ENCODE measurements around the gene MAP3K21.

Gene MAP3K21

GRCh38 chr1:233381806-233382205, 54.3 kb downstream of the MAP3K21 start:
- Histone ChIP-seq H3K36me3 (ENCODE audit: control insufficient read depth, insufficient read depth, low read length) (no peaks in the 10 kb centered on the region), H3K9me3 (ENCODE audit: control insufficient read depth, insufficient read depth, low read length) (no peaks in the 10 kb centered on the region)

GRCh38 chr1:233383984-233384383, 56.5 kb downstream of the MAP3K21 start:
- Histone ChIP-seq H3K4me1 (ENCODE audit: control insufficient read depth, insufficient read depth, low read length) (no peaks in the 10 kb centered on the region), H3K4me3 (ENCODE audit: low read depth, low read length) (no peak overlapping the region), H3K27me3 (ENCODE audit: control insufficient read depth, insufficient read depth, low read length) (no peaks in the 10 kb centered on the region), H3K36me3 (ENCODE audit: control insufficient read depth, insufficient read depth, low read length) (no peaks in the 10 kb centered on the region), H3K9me3 (ENCODE audit: control insufficient read depth, insufficient read depth, low read length) (no peaks in the 10 kb centered on the region), H3K9ac (ENCODE audit: low read depth, low read length) (no peak overlapping the region)

More at GRCh38 chr1:233381806-233382205, 54.3 kb downstream of the MAP3K21 start:
- Histone ChIP-seq H3K27me3 (ENCODE audit: control insufficient read depth, insufficient read depth, low read length) (no peaks in the 10 kb centered on the region), H3K4me1 (ENCODE audit: control insufficient read depth, insufficient read depth, low read length) (peaks cover 2% of the 10 kb centered on the region), H3K9ac (ENCODE audit: low read depth, low read length) (no peak overlapping the region), H3K4me3 (ENCODE audit: low read depth, low read length) (no peak overlapping the region)

- H3K4me1 ChIP-seq (ENCODE audit: control insufficient read depth, insufficient read depth, low read length) = no peaks in the 10 kb centered on the region
- no peaks in the 10 kb centered on the region for H3K36me3 ChIP-seq (ENCODE audit: control insufficient read depth, insufficient read depth, low read length)
- no peak overlapping the region for H3K4me3 ChIP-seq (ENCODE audit: low read depth, low read length)
- H3K9ac ChIP-seq (ENCODE audit: low read depth, low read length) = no peak overlapping the region
- H3K27me3 ChIP-seq (ENCODE audit: control insufficient read depth, insufficient read depth, low read length) = no peaks in the 10 kb centered on the region
- H3K9me3 ChIP-seq (ENCODE audit: control insufficient read depth, insufficient read depth, low read length) = no peaks in the 10 kb centered on the region
Observed at GRCh38 chr1:233386336-233386735, 58.8 kb downstream of the MAP3K21 start.

GRCh38 chr1:233387585-233387984, 60.1 kb downstream of the MAP3K21 start:
- no peak overlapping the region for H3K9ac ChIP-seq (ENCODE audit: low read depth, low read length)
- no peaks in the 10 kb centered on the region for H3K36me3 ChIP-seq (ENCODE audit: control insufficient read depth, insufficient read depth, low read length)
- no peak overlapping the region for H3K4me3 ChIP-seq (ENCODE audit: low read depth, low read length)
- H3K9me3 ChIP-seq (ENCODE audit: control insufficient read depth, insufficient read depth, low read length) = no peaks in the 10 kb centered on the region
- H3K27me3 ChIP-seq (ENCODE audit: control insufficient read depth, insufficient read depth, low read length) = no peaks in the 10 kb centered on the region
- H3K4me1 ChIP-seq (ENCODE audit: control insufficient read depth, insufficient read depth, low read length) = no peaks in the 10 kb centered on the region

GRCh38 chr1:233389169-233389568, 61.6 kb downstream of the MAP3K21 start:
- Histone ChIP-seq H3K27me3 (ENCODE audit: control insufficient read depth, insufficient read depth, low read length) (no peaks in the 10 kb centered on the region), H3K4me3 (ENCODE audit: low read depth, low read length) (no peak overlapping the region), H3K4me1 (ENCODE audit: control insufficient read depth, insufficient read depth, low read length) (no peaks in the 10 kb centered on the region), H3K36me3 (ENCODE audit: control insufficient read depth, insufficient read depth, low read length) (no peaks in the 10 kb centered on the region), H3K9ac (ENCODE audit: low read depth, low read length) (no peak overlapping the region), H3K9me3 (ENCODE audit: control insufficient read depth, insufficient read depth, low read length) (no peaks in the 10 kb centered on the region)

GRCh38 chr1:233389893-233390292, 62.4 kb downstream of the MAP3K21 start:
- Histone ChIP-seq H3K27me3 (ENCODE audit: control insufficient read depth, insufficient read depth, low read length) (no peaks in the 10 kb centered on the region), H3K4me3 (ENCODE audit: low read depth, low read length) (no peak overlapping the region), H3K9me3 (ENCODE audit: control insufficient read depth, insufficient read depth, low read length) (no peaks in the 10 kb centered on the region), H3K9ac (ENCODE audit: low read depth, low read length) (no peak overlapping the region), H3K36me3 (ENCODE audit: control insufficient read depth, insufficient read depth, low read length) (no peaks in the 10 kb centered on the region), H3K4me1 (ENCODE audit: control insufficient read depth, insufficient read depth, low read length) (no peaks in the 10 kb centered on the region)

GRCh38 chr1:233390842-233391737, 63.6 kb downstream of the MAP3K21 start:
- no peak overlapping the region for H3K9ac ChIP-seq (ENCODE audit: low read depth, low read length)
- H3K27me3 ChIP-seq (ENCODE audit: control insufficient read depth, insufficient read depth, low read length) = no peaks in the 10 kb centered on the region
- no peaks in the 10 kb centered on the region for H3K9me3 ChIP-seq (ENCODE audit: control insufficient read depth, insufficient read depth, low read length)
- no peaks in the 10 kb centered on the region for H3K36me3 ChIP-seq (ENCODE audit: control insufficient read depth, insufficient read depth, low read length)
- no peak overlapping the region for H3K4me3 ChIP-seq (ENCODE audit: low read depth, low read length)
- no peaks in the 10 kb centered on the region for H3K4me1 ChIP-seq (ENCODE audit: control insufficient read depth, insufficient read depth, low read length)

- Histone ChIP-seq H3K9me3 (ENCODE audit: control insufficient read depth, insufficient read depth, low read length) (no peaks in the 10 kb centered on the region), H3K9ac (ENCODE audit: low read depth, low read length) (no peak overlapping the region), H3K4me1 (ENCODE audit: control insufficient read depth, insufficient read depth, low read length) (no peaks in the 10 kb centered on the region), H3K4me3 (ENCODE audit: low read depth, low read length) (no peak overlapping the region), H3K27me3 (ENCODE audit: control insufficient read depth, insufficient read depth, low read length) (no peaks in the 10 kb centered on the region), H3K36me3 (ENCODE audit: control insufficient read depth, insufficient read depth, low read length) (no peaks in the 10 kb centered on the region)
Observed at GRCh38 chr1:233393084-233393840, 65.7 kb downstream of the MAP3K21 start.

GRCh38 chr1:233393926-233394680, 66.6 kb downstream of the MAP3K21 start:
- Histone ChIP-seq H3K9me3 (ENCODE audit: control insufficient read depth, insufficient read depth, low read length) (no peaks in the 10 kb centered on the region), H3K27me3 (ENCODE audit: control insufficient read depth, insufficient read depth, low read length) (no peaks in the 10 kb centered on the region), H3K36me3 (ENCODE audit: control insufficient read depth, insufficient read depth, low read length) (no peaks in the 10 kb centered on the region), H3K4me3 (ENCODE audit: low read depth, low read length) (no peak overlapping the region), H3K9ac (ENCODE audit: low read depth, low read length) (no peak overlapping the region), H3K4me1 (ENCODE audit: control insufficient read depth, insufficient read depth, low read length) (no peaks in the 10 kb centered on the region)

GRCh38 chr1:233394860-233395717, 67.6 kb downstream of the MAP3K21 start:
- H3K27me3 ChIP-seq (ENCODE audit: control insufficient read depth, insufficient read depth, low read length) = no peaks in the 10 kb centered on the region
- no peak overlapping the region for H3K9ac ChIP-seq (ENCODE audit: low read depth, low read length)
- no peaks in the 10 kb centered on the region for H3K4me1 ChIP-seq (ENCODE audit: control insufficient read depth, insufficient read depth, low read length)
- H3K9me3 ChIP-seq (ENCODE audit: control insufficient read depth, insufficient read depth, low read length) = no peaks in the 10 kb centered on the region
- no peaks in the 10 kb centered on the region for H3K36me3 ChIP-seq (ENCODE audit: control insufficient read depth, insufficient read depth, low read length)
- no peak overlapping the region for H3K4me3 ChIP-seq (ENCODE audit: low read depth, low read length)
